GM12878 (cell line): ENCODE data around the gene TNFRSF1B. TPM values are rescaled to one million over a fixed set of nuclear protein-coding genes. Genes with fewer than 3 reads are reported as not detected.

Source experiments
- ATAC-seq: fragments of 200-7000 bp; cut with Tn5 transposase; 3 replicates; pipeline ENCODE4 v1.9.1; 2020; ENCODE audit warnings: mild to moderate bottlenecking, moderate library complexity
- BruUV-seq: library from RNA; stranded (reverse); fragments of 400-500 nt; replicated peaks from 2 replicates; lab custom pipeline; 2021; lab: Mats Ljungman, UMichigan
- CTCF ChIA-PET: fragments of 300-600 bp; sonication (Branson Sonifier 250); formaldehyde crosslinking; extraction: SDS; loops from one replicate; lab custom pipeline; 2021; ENCODE audit warnings: inconsistent platforms; lab: Yijun Ruan, JAX
- POLR2A ChIA-PET: fragments of 350-600 bp; formaldehyde crosslinking; extraction: SDS; loops from one replicate; lab custom pipeline; 2021; ENCODE audit warnings: inconsistent platforms; lab: Charles Lee
- RAD21 ChIA-PET: fragments of 300-600 bp; sonication (Branson Sonifier 250); formaldehyde crosslinking; loops from one replicate; lab custom pipeline; 2023; ENCODE audit warnings: antibody characterized with exemption; ENCODE audit not compliant: unreplicated experiment; lab: Charles Lee
- SMC1A ChIA-PET: fragments of 300-600 bp; sonication (Branson Sonifier 250); formaldehyde crosslinking; loops from one replicate; lab custom pipeline; 2023; ENCODE audit not compliant: unreplicated experiment, uncharacterized antibody; lab: Charles Lee
- DNase-seq: peaks from one replicate; pipeline ENCODE4 v3.0.0-alpha.2; 2011; ENCODE audit warnings: low read depth, low spot score
- FAIRE-seq: peaks from 3 replicates; lab custom pipeline; 2011; peaks lifted over from hg19 to GRCh38; lab: Jason Lieb, UNC
- H2AFZ ChIP-seq: 2 replicates; pipeline ENCODE4 v1.6.0; 2011; ENCODE audit warnings: low read depth, low read length, control low read depth; ENCODE audit not compliant: control insufficient read depth
- H3K27ac ChIP-seq: 2 replicates; pipeline ENCODE4 v1.5.1; 2011; ENCODE audit warnings: control low read depth; ENCODE audit not compliant: control insufficient read depth, insufficient read depth
- H3K27me3 ChIP-seq, 2 experiments: replicated peaks in 1 of 2; 2 replicates each; pipeline versions ENCODE4 v1.6.0 to v1.6.1; 2011; ENCODE audit warnings: low read length in 1 of 2; ENCODE audit not compliant: control insufficient read depth in 2 of 2, insufficient read depth in 2 of 2
- H3K36me3 ChIP-seq, 2 experiments: 2 replicates each; pipeline ENCODE4 v1.5.1; 2011; ENCODE audit warnings: low read length in 1 of 2; ENCODE audit not compliant: control insufficient read depth in 2 of 2, insufficient read depth in 2 of 2
- H3K4me1 ChIP-seq: 2 replicates; pipeline ENCODE4 v1.6.1; 2011; ENCODE audit warnings: mild to moderate bottlenecking, low read length, moderate library complexity, mixed read lengths; ENCODE audit not compliant: control insufficient read depth, insufficient read depth
- H3K4me2 ChIP-seq: 2 replicates; pipeline ENCODE4 v1.6.0; 2011; ENCODE audit warnings: control low read depth; ENCODE audit not compliant: control insufficient read depth, insufficient read depth
- H3K4me3 ChIP-seq: fragments of 200-600 bp; sonication (generic); 2 replicates; pipeline ENCODE4 v1.5.1; 2016
- H3K79me2 ChIP-seq: 2 replicates; pipeline ENCODE4 v1.6.0; 2011; ENCODE audit warnings: low read length; ENCODE audit not compliant: control insufficient read depth, insufficient read depth
- H3K9ac ChIP-seq: 2 replicates; pipeline ENCODE4 v1.8.0; 2011; ENCODE audit warnings: low read length, control low read depth, mixed read lengths; ENCODE audit not compliant: control insufficient read depth, insufficient read depth
- H3K9me3 ChIP-seq: replicated peaks from 3 replicates; pipeline ENCODE4 v1.5.1; 2011; ENCODE audit warnings: mild to moderate bottlenecking, low read length; ENCODE audit not compliant: control insufficient read depth, insufficient read depth
- H4K20me1 ChIP-seq: 2 replicates; pipeline ENCODE4 v1.6.0; 2011; ENCODE audit not compliant: control insufficient read depth, insufficient read depth
- ATF7 ChIP-seq: fragments of 450-650 bp; IDR thresholded peaks from 2 replicates; pipeline ENCODE4 v1.6.1; 2016; ENCODE audit warnings: low read depth, mild to moderate bottlenecking
- BCL11A ChIP-seq: IDR thresholded peaks from 2 replicates; pipeline ENCODE4 v1.6.1; 2011; ENCODE audit warnings: low read depth, low read length
- CHD4 ChIP-seq: fragments of 200-600 bp; sonication (generic); IDR thresholded peaks from 2 replicates; pipeline ENCODE4 v1.6.1; 2016; ENCODE audit warnings: mild to moderate bottlenecking
- CREB1 ChIP-seq: IDR thresholded peaks from 2 replicates; pipeline ENCODE4 v1.6.1; 2012; ENCODE audit warnings: low read depth, mild to moderate bottlenecking, inconsistent platforms
- FOXK2 ChIP-seq: fragments of 450-650 bp; IDR thresholded peaks from 2 replicates; pipeline ENCODE4 v1.6.1; 2017; ENCODE audit warnings: mild to moderate bottlenecking, moderate library complexity
- HCFC1 ChIP-seq: fragments of 150-350 bp; IDR thresholded peaks from 2 replicates; pipeline ENCODE4 v1.6.1; 2014; ENCODE audit warnings: low read length
- HDAC6 ChIP-seq: fragments of 200-600 bp; sonication (generic); IDR thresholded peaks from one replicate; pipeline ENCODE4 v1.8.0; 2017; ENCODE audit warnings: antibody characterized with exemption; ENCODE audit not compliant: unreplicated experiment
- LARP7 ChIP-seq: fragments of 450-650 bp; IDR thresholded peaks from 2 replicates; pipeline ENCODE4 v1.6.1; 2017; ENCODE audit warnings: mild to moderate bottlenecking
- NR2C2 ChIP-seq: IDR thresholded peaks from 2 replicates; pipeline ENCODE4 v1.6.1; 2011; ENCODE audit warnings: borderline replicate concordance, low read depth; ENCODE audit not compliant: control insufficient read depth, insufficient read length
- POLR2AphosphoS2 ChIP-seq: IDR thresholded peaks from 2 replicates; pipeline ENCODE4 v1.6.1; 2011; ENCODE audit warnings: low read depth, mild to moderate bottlenecking, low read length, improper control_type of control experiment, moderate library complexity
- RBBP5 ChIP-seq: fragments of 200-600 bp; sonication (generic); conservative IDR thresholded peaks from 2 replicates; pipeline ENCODE4 v1.6.1; 2016
- SMC3 ChIP-seq: IDR thresholded peaks from 2 replicates; pipeline ENCODE4 v1.6.1; 2011; ENCODE audit warnings: low read length, improper control_type of control experiment, borderline replicate concordance
- TARDBP ChIP-seq: IDR thresholded peaks from 2 replicates; pipeline ENCODE4 v1.6.1; 2016; ENCODE audit warnings: borderline replicate concordance
- ZNF384 ChIP-seq: IDR thresholded peaks from 2 replicates; pipeline ENCODE4 v1.6.1; 2012; ENCODE audit warnings: low read depth, mild to moderate bottlenecking, low read length, improper control_type of control experiment, borderline replicate concordance
- WGBS: methylation state at CpG from one replicate; pipeline ENCODE4 v1.1.6; 2016; ENCODE audit warnings: low lambda C conversion rate; ENCODE audit not compliant: insufficient replicate concordance, insufficient coverage; ENCODE audit errors: missing lambda C conversion rate; 5-methylcytosine and 5-hydroxymethylcytosine counted together
- in situ Hi-C: fragments of 300-500 bp; cut with MboI; formaldehyde crosslinking; loops from 9 replicates; pipeline ENCODE4 v1.14.3; 2018; ENCODE audit warnings: mixed read lengths
- intact Hi-C: fragments of 100-400 bp; cut with micrococcal nuclease; formaldehyde crosslinking; loops from one replicate; pipeline ENCODE4 v1.14.2; 2022; ENCODE audit not compliant: unreplicated experiment
- polyA plus RNA-seq, 11 experiments: library from polyadenylated mRNA; depleted of rRNA in 4 of 11; unstranded in 6 of 11; stranded (reverse) in 5 of 11; fragments of >200 nt; fragmentation: Nextera tagmentation in 4 of 11; fragmentation: Illumina TruSeq in 1 of 11; extraction: Ambion mirVana in 4 of 11; extraction: Trizol in 1 of 11; gene quantifications; 1 replicate in 1 of 11; 2 replicates in 10 of 11; pipeline versions ENCODE4 v1.2.1 to v1.2.3, GENCODE V29; 2011 to 2016; ENCODE audit warnings: inconsistent platforms in 2 of 11, missing spikeins in 2 of 11, low read depth in 1 of 11
- total RNA-seq, 4 experiments: library from RNA; depleted of rRNA in 3 of 4; stranded (reverse); fragments of >200 nt in 3 of 4; fragmentation: Illumina TruSeq in 1 of 4; extraction: Trizol in 1 of 4; gene quantifications; 2 replicates each; pipeline versions ENCODE4 v1.2.1 to v1.2.3, GENCODE V29; 2013 to 2021
- TF ChIP-seq, protein P1 (sequence below): IDR thresholded peaks from 2 replicates; pipeline ENCODE4 v1.6.1; 2012; ENCODE audit warnings: mild to moderate bottlenecking, low read depth, low read length
- TF ChIP-seq, protein P2 (sequence below): fragments of 450-650 bp; IDR thresholded peaks from 2 replicates; pipeline ENCODE4 v1.6.1; 2018; ENCODE audit warnings: borderline replicate concordance, mild to moderate bottlenecking; ENCODE audit not compliant: partially characterized antibody

The TNFRSF1B gene
- total and polyA plus RNA-seq, 10 of the 15 experiments (the other 5 are each of a cell fraction or from before 2014, with no cell fraction given), result 10.1 to 87.2 (median 37.3) TPM

DNA sequence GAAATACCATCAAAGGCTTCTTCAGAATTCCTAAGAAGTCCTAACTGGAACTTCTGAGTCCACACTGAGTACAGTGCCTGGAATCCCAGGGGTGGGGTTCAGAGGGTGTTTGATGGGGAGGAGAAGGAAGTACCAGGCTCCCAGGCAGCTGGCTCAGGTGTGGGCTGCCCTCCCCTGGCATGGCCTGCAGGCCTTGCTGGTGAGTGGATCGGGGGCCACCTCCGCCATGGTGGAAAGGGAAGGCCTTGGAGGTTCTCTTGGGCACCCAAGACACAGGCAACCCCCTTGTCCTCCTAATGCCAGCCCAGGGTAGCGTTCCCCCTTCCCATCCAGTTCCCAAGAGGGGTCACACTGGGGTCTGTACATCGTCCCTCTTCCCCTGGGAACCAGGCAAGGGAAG lies 26.8 kb upstream of the TNFRSF1B start:
- Histone ChIP-seq H3K36me3 (peaks cover 20 to 25% of the 10 kb centered on the region in 2 experiments), H3K27me3 (no peaks in the 10 kb centered on the region), H3K4me1 (peaks cover 26% of the 10 kb centered on the region), H3K4me2 (no peak overlapping the region), H3K4me3 (no peak overlapping the region), H2AFZ (no peak overlapping the region), H3K9ac (no peak overlapping the region), H3K27ac (no peak overlapping the region), H3K9me3 (no peaks in the 10 kb centered on the region), H4K20me1 (no peaks in the 10 kb centered on the region), H3K79me2 (no peaks in the 10 kb centered on the region; the same call in 1 of the 2 replicates)
- ChIA-PET CTCF (interaction anchor here (3.2 kb wide), 1 partner anchor 15 kb away, joined by 16 read pairs; no protein-coding TSS in a partner anchor), SMC1A (interaction anchor here (1.0 to 19.3 kb wide), 5 partner anchors 11 to 43 kb away, joined by 3 to 347 read pairs (median 4); partner anchors contain the start of gene TNFRSF1B), RAD21 (interaction anchor here (1.6 kb wide), 1 partner anchor 9 kb away, joined by 4 read pairs; no protein-coding TSS in a partner anchor), POLR2A (interaction anchor here (0.6 kb wide), 1 partner anchor 36 kb away, joined by 3 read pairs; no protein-coding TSS in a partner anchor)
- FAIRE-seq, result no peak
- intact Hi-C loops, result loop anchor here (5.0 kb wide), 1 partner anchor 67 kb away; no protein-coding TSS in a partner anchor
- DNase-seq, result no peak
- BruUV-seq, result no TSS peak
- ATAC-seq, result no peak
- TF ChIP-seq ATF7 (no peak), CHD4 (no peak), HCFC1 (no peak), POLR2AphosphoS2 (no peak), RBBP5 (no peak), NR2C2 (no peak), BCL11A (no peak), TARDBP (no peak), FOXK2 (no peak), LARP7 (no peak), HDAC6 (no peak), CREB1 (no peak), ZNF384 (no peak), SMC3 (no peak)
- TF ChIP-seq, protein P1, sequence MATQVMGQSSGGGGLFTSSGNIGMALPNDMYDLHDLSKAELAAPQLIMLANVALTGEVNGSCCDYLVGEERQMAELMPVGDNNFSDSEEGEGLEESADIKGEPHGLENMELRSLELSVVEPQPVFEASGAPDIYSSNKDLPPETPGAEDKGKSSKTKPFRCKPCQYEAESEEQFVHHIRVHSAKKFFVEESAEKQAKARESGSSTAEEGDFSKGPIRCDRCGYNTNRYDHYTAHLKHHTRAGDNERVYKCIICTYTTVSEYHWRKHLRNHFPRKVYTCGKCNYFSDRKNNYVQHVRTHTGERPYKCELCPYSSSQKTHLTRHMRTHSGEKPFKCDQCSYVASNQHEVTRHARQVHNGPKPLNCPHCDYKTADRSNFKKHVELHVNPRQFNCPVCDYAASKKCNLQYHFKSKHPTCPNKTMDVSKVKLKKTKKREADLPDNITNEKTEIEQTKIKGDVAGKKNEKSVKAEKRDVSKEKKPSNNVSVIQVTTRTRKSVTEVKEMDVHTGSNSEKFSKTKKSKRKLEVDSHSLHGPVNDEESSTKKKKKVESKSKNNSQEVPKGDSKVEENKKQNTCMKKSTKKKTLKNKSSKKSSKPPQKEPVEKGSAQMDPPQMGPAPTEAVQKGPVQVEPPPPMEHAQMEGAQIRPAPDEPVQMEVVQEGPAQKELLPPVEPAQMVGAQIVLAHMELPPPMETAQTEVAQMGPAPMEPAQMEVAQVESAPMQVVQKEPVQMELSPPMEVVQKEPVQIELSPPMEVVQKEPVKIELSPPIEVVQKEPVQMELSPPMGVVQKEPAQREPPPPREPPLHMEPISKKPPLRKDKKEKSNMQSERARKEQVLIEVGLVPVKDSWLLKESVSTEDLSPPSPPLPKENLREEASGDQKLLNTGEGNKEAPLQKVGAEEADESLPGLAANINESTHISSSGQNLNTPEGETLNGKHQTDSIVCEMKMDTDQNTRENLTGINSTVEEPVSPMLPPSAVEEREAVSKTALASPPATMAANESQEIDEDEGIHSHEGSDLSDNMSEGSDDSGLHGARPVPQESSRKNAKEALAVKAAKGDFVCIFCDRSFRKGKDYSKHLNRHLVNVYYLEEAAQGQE, result no peak
- TF ChIP-seq, protein P2, sequence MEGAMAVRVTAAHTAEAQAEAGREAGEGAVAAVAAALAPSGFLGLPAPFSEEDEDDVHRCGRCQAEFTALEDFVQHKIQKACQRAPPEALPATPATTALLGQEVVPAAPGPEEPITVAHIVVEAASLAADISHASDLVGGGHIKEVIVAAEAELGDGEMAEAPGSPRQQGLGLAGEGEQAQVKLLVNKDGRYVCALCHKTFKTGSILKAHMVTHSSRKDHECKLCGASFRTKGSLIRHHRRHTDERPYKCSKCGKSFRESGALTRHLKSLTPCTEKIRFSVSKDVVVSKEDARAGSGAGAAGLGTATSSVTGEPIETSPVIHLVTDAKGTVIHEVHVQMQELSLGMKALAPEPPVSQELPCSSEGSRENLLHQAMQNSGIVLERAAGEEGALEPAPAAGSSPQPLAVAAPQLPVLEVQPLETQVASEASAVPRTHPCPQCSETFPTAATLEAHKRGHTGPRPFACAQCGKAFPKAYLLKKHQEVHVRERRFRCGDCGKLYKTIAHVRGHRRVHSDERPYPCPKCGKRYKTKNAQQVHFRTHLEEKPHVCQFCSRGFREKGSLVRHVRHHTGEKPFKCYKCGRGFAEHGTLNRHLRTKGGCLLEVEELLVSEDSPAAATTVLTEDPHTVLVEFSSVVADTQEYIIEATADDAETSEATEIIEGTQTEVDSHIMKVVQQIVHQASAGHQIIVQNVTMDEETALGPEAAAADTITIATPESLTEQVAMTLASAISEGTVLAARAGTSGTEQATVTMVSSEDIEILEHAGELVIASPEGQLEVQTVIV, result no peak
- in situ Hi-C loops, result no loop called here
- WGBS, result 94% methylated on average over 4 of the region's 4 CpGs
